HCT116 (cell line): ENCODE data around the gene SLAMF7. TPM values are rescaled to one million over a fixed set of nuclear protein-coding genes. Genes with fewer than 3 reads are reported as not detected.

Experiments used
- ATAC-seq: fragments of 200-7000 bp; cut with Tn5 transposase; 2 replicates; pipeline ENCODE4 v1.9.1; 2020; ENCODE audit warnings: mild to moderate bottlenecking, moderate library complexity
- BruUV-seq: library from RNA; stranded (reverse); fragments of 400-500 nt; replicated peaks from 2 replicates; lab custom pipeline; 2021; lab: Mats Ljungman, UMichigan
- CTCF ChIA-PET: fragments of 300-600 bp; sonication (Branson Sonifier 250); formaldehyde crosslinking; loops from one replicate; lab custom pipeline; 2021; ENCODE audit warnings: antibody characterized with exemption; lab: Charles Lee
- POLR2A ChIA-PET: fragments of 300-600, 350-600 bp; sonication (Branson Sonifier 250); formaldehyde crosslinking; loops from one replicate; lab custom pipeline; 2021; ENCODE audit warnings: antibody characterized with exemption; lab: Charles Lee
- RAD21 ChIA-PET, 2 experiments: fragments of 300-600 bp; sonication (Branson Sonifier 250); formaldehyde crosslinking; loops; one replicate each; lab custom pipeline; 2023; ENCODE audit warnings: low total read pairs in 2 of 2; ENCODE audit not compliant: uncharacterized antibody in 2 of 2, unreplicated experiment in 2 of 2, low non-redundant PET in 1 of 2; lab: Charles Lee
- DNase-seq: peaks from one replicate; pipeline ENCODE4 v3.0.0-alpha.2; 2010; ENCODE audit warnings: low read depth, low spot score
- H2AFZ ChIP-seq: fragments of 200-600 bp; shearing (Covaris generic), sonication (generic); 2 replicates; pipeline ENCODE4 v1.6.1; 2017; ENCODE audit warnings: low read depth, mixed run types, mixed read lengths, antibody characterized with exemption, low read length; ENCODE audit not compliant: poor library complexity, severe bottlenecking
- H3K27ac ChIP-seq: 2 replicates; pipeline ENCODE4 v1.5.1; 2012; ENCODE audit warnings: low read depth, low read length
- H3K27me3 ChIP-seq: fragments of 200-600 bp; sonication (generic); 2 replicates; pipeline ENCODE4 v1.6.1; 2016; ENCODE audit warnings: mixed run types, low read length, mixed read lengths; ENCODE audit not compliant: insufficient read depth
- H3K36me3 ChIP-seq, 2 experiments: fragments of 200-500 bp in 1 of 2; fragments of 200-600 bp in 1 of 2; sonication (Bioruptor generic) in 1 of 2; sonication (generic) in 1 of 2; 2 replicates each; pipeline versions ENCODE4 v1.5.1 to v1.6.1; 2014 to 2016; ENCODE audit warnings: low read length in 2 of 2, inconsistent platforms in 1 of 2, mixed read lengths in 1 of 2, mixed run types in 1 of 2; ENCODE audit not compliant: insufficient read depth in 2 of 2, control insufficient read depth in 1 of 2
- H3K4me1 ChIP-seq, 2 experiments: fragments of 200-600 bp in 1 of 2; sonication (generic) in 1 of 2; 2 replicates each; pipeline versions ENCODE4 v1.5.1 to v1.6.1; 2012 to 2017; ENCODE audit warnings: low read length in 2 of 2, inconsistent platforms in 1 of 2, mild to moderate bottlenecking in 1 of 2, mixed read lengths in 1 of 2, mixed run types in 1 of 2, moderate library complexity in 1 of 2; ENCODE audit not compliant: insufficient read depth in 2 of 2, control insufficient read depth in 1 of 2
- H3K4me2 ChIP-seq: fragments of 200-600 bp; sonication (generic); 2 replicates; pipeline ENCODE4 v1.6.1; 2017; ENCODE audit warnings: mixed run types, low read length, mixed read lengths
- H3K4me3 ChIP-seq, 2 experiments: fragments of 200-600 bp in 1 of 2; sonication (generic) in 1 of 2; replicated peaks in 1 of 2; 2 replicates each; pipeline ENCODE4 v1.5.1; 2011 to 2016; ENCODE audit warnings: low read length in 2 of 2, control low read depth in 1 of 2, low read depth in 1 of 2, mild to moderate bottlenecking in 1 of 2, mixed read lengths in 1 of 2, mixed run types in 1 of 2
- H3K79me2 ChIP-seq: fragments of 200-600 bp; sonication (generic); 2 replicates; pipeline ENCODE4 v1.6.1; 2017; ENCODE audit warnings: mild to moderate bottlenecking, mixed run types, low read length, moderate library complexity, mixed read lengths; ENCODE audit not compliant: insufficient read depth
- H3K9ac ChIP-seq: fragments of 200-600 bp; sonication (generic); 2 replicates; pipeline ENCODE4 v1.6.1; 2016; ENCODE audit warnings: low read length, mixed read lengths
- H3K9me2 ChIP-seq: fragments of 200-600 bp; sonication (generic), shearing (Covaris generic); 2 replicates; pipeline ENCODE4 v1.6.1; 2017; ENCODE audit warnings: mixed run types, mild to moderate bottlenecking, moderate library complexity; ENCODE audit not compliant: insufficient read depth
- H3K9me3 ChIP-seq, 2 experiments: fragments of 200-500 bp in 1 of 2; fragments of 200-600 bp in 1 of 2; sonication (Bioruptor generic) in 1 of 2; sonication (generic) in 1 of 2; 2 replicates each; pipeline ENCODE4 v1.6.1; 2014 to 2017; ENCODE audit warnings: low read length in 2 of 2, mixed read lengths in 2 of 2, inconsistent platforms in 1 of 2, low read depth in 1 of 2, mild to moderate bottlenecking in 1 of 2, mixed run types in 1 of 2, moderate library complexity in 1 of 2; ENCODE audit not compliant: control insufficient read depth in 1 of 2, insufficient read depth in 1 of 2
- H4K20me1 ChIP-seq: fragments of 200-600 bp; sonication (generic), shearing (Covaris generic); 2 replicates; pipeline ENCODE4 v1.6.1; 2017; ENCODE audit warnings: mixed run types, mild to moderate bottlenecking, moderate library complexity; ENCODE audit not compliant: insufficient read depth
- ATF3 ChIP-seq: IDR thresholded peaks from 2 replicates; pipeline ENCODE4 v1.6.1; 2012
- CBX3 ChIP-seq: IDR thresholded peaks from 2 replicates; pipeline ENCODE4 v1.6.1; 2012; ENCODE audit warnings: low read depth
- EGR1 ChIP-seq: IDR thresholded peaks from 2 replicates; pipeline ENCODE4 v1.6.1; 2012; ENCODE audit warnings: low read depth
- ELF1 ChIP-seq: IDR thresholded peaks from 2 replicates; pipeline ENCODE4 v1.6.1; 2012; ENCODE audit warnings: low read depth, borderline replicate concordance
- EZH2phosphoT487 ChIP-seq: fragments of 200-600 bp; IDR thresholded peaks from 2 replicates; pipeline ENCODE4 v1.6.1; 2018; ENCODE audit warnings: antibody characterized with exemption, borderline replicate concordance
- FOSL1 ChIP-seq: IDR thresholded peaks from 2 replicates; pipeline ENCODE4 v1.6.1; 2012; ENCODE audit warnings: low read depth
- POLR2A ChIP-seq: IDR thresholded peaks from 2 replicates; pipeline ENCODE4 v1.7.0; 2011; ENCODE audit warnings: borderline replicate concordance; ENCODE audit not compliant: insufficient read depth, insufficient read length; ENCODE audit errors: extremely low read depth
- RAD21 ChIP-seq: IDR thresholded peaks from 2 replicates; pipeline ENCODE4 v1.6.1; 2012; ENCODE audit warnings: low read depth, mild to moderate bottlenecking
- SP1 ChIP-seq: IDR thresholded peaks from 2 replicates; pipeline ENCODE4 v1.6.1; 2012; ENCODE audit warnings: low read depth
- SRF ChIP-seq: IDR thresholded peaks from 2 replicates; pipeline ENCODE4 v1.6.1; 2012; ENCODE audit warnings: low read depth
- TCF7L2 ChIP-seq: IDR thresholded peaks from 2 replicates; pipeline ENCODE4 v1.7.0; 2011; ENCODE audit warnings: borderline replicate concordance, inconsistent platforms; ENCODE audit not compliant: insufficient read depth, insufficient read length; ENCODE audit errors: extremely low read depth
- YY1 ChIP-seq: IDR thresholded peaks from 2 replicates; pipeline ENCODE4 v1.6.1; 2011; ENCODE audit warnings: low read length, low read depth, moderate library complexity, mild to moderate bottlenecking; ENCODE audit not compliant: insufficient replicate concordance; ENCODE audit errors: extremely low read depth
- ZFX ChIP-seq: fragments of 450-650 bp; IDR thresholded peaks from 2 replicates; pipeline ENCODE4 v1.6.1; 2017
- ZNF274 ChIP-seq: fragments of 200-500 bp; sonication (Bioruptor generic); IDR thresholded peaks from 2 replicates; pipeline ENCODE4 v1.6.1; 2014; ENCODE audit warnings: mild to moderate bottlenecking, low read depth, low read length, inconsistent platforms
- intact Hi-C: fragments of 100-400 bp; cut with micrococcal nuclease; formaldehyde crosslinking; loops from 2 replicates; pipeline ENCODE4 v1.10.0; 2022
- total RNA-seq: library from RNA; stranded (reverse); gene quantifications from one replicate; pipeline ENCODE4 v1.2.1, GENCODE V29; 2021; ENCODE audit not compliant: unreplicated experiment
- TF ChIP-seq, protein P1 (sequence below): IDR thresholded peaks from 2 replicates; pipeline ENCODE4 v1.6.1; 2011; ENCODE audit warnings: mild to moderate bottlenecking, low read length, moderate library complexity; ENCODE audit not compliant: insufficient replicate concordance; ENCODE audit errors: extremely low read depth
- TF ChIP-seq, protein P2 (sequence below): IDR thresholded peaks from 2 replicates; pipeline ENCODE4 v1.6.1; 2012

Gene SLAMF7
- total RNA-seq, 1 experiment from 2014 or later, result 0.34 TPM

DNA sequence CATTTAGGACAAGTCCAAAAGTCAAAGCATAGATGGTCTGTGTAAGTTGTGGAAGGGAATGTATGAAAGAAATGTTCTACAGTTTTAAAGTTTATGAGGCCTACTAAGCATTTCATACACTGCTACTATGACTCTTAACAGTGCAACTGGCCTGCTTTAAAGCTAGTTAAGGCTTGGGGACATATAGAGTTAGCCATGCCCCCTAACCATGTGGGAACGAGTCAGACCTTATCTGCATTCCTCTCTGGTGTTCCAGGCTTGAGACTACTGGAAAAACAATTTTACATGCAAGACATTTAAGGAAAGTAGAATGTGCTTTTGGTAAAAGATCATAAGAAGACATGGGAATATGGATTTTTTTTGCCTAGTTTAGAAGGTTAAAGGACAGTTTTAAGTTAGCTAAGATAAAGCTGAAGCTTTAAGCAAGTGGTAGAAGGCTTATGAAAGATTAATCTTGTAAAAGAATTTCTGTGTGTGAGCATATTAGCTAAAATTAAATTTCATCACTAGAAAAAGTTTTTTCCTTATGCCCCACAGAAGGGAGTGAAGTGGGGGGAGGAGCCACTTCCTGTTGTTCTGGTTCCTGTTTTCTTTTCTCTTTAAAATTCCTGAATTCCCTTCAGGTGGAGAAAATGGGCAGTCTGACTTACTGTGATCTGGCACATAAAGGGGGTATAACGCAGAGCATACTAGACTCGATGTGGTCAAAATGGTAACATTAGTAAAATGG is 18.5 kb upstream of the SLAMF7 start (continued):
- TF ChIP-seq, protein P1, sequence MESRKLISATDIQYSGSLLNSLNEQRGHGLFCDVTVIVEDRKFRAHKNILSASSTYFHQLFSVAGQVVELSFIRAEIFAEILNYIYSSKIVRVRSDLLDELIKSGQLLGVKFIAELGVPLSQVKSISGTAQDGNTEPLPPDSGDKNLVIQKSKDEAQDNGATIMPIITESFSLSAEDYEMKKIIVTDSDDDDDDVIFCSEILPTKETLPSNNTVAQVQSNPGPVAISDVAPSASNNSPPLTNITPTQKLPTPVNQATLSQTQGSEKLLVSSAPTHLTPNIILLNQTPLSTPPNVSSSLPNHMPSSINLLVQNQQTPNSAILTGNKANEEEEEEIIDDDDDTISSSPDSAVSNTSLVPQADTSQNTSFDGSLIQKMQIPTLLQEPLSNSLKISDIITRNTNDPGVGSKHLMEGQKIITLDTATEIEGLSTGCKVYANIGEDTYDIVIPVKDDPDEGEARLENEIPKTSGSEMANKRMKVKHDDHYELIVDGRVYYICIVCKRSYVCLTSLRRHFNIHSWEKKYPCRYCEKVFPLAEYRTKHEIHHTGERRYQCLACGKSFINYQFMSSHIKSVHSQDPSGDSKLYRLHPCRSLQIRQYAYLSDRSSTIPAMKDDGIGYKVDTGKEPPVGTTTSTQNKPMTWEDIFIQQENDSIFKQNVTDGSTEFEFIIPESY, result no peak
- no peak for TF ChIP-seq TCF7L2
- no peak for TF ChIP-seq YY1
- no peak for TF ChIP-seq POLR2A
- no peak for TF ChIP-seq ELF1
- no peak for TF ChIP-seq RAD21
- TF ChIP-seq, protein P2, sequence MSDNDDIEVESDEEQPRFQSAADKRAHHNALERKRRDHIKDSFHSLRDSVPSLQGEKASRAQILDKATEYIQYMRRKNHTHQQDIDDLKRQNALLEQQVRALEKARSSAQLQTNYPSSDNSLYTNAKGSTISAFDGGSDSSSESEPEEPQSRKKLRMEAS, result no peak
- TF ChIP-seq EZH2phosphoT487, result no peak
- TF ChIP-seq SP1, result no peak
- no peak for TF ChIP-seq ATF3
- TF ChIP-seq EGR1, result no peak

DNA sequence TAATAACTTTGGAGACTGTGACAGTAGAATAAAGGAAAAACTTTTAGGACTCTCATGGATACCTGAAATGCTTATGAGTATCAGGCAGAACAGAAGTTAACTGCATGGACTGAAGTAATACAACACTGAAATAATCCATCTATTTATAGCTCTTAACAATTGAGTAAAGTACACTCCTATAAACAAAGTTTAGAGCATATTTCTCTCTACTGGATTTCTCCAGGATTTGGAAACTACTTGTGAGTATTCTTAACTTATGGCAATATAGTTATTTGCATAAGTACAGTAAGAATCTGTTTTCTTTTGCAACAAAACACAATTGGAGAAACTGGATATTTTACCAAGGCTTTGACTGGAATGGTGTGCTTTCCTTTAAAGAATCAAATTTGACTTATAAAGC is 17.6 kb upstream of the SLAMF7 start:
- no peaks in the 10 kb centered on the region for H3K79me2 ChIP-seq
- no peak for ATAC-seq
- no peak overlapping the region for H3K4me2 ChIP-seq
- no peak overlapping the region for H3K27ac ChIP-seq
- ChIA-PET POLR2A (no interaction called here), CTCF (no interaction called here), RAD21 (no interaction called here)
- TF ChIP-seq CBX3 (no peak), SRF (no peak), ELF1 (no peak), FOSL1 (no peak), ATF3 (no peak), ZFX (no peak), ZNF274 (no peak), YY1 (no peak)
- TF ChIP-seq, protein P2, result no peak
- no peaks in the 10 kb centered on the region for H4K20me1 ChIP-seq
- H2AFZ ChIP-seq, result no peak overlapping the region
- H3K36me3 ChIP-seq, result no peaks in the 10 kb centered on the region
- DNase-seq, result no peak
- no peak overlapping the region for H3K9ac ChIP-seq
- no peaks in the 10 kb centered on the region for H3K9me3 ChIP-seq
- H3K27me3 ChIP-seq, result no peaks in the 10 kb centered on the region
- no peaks in the 10 kb centered on the region for H3K9me2 ChIP-seq
- intact Hi-C loops, result loop anchor here (10.0 kb wide), 1 partner anchor 423 kb away; no protein-coding TSS in a partner anchor
- H3K4me3 ChIP-seq, result no peak overlapping the region
- H3K4me1 ChIP-seq, result peaks cover 4 to 6% of the 10 kb centered on the region in 2 experiments; a peak in 3 of 4 replicates
- BruUV-seq, result no TSS peak
